Measurements from ENCODE around the gene BAIAP2. TPM values are rescaled to one million over a fixed set of nuclear protein-coding genes. Genes with fewer than 3 reads are reported as not detected.

BAIAP2 gene
- total RNA-seq, 1 experiment from 2014 or later, result 58.0 TPM

GRCh38 chr17:81148986-81149533, 114.1 kb downstream of the BAIAP2 start:
- Mint-ChIP-seq H3K4me3 (ENCODE audit: low read depth, unreplicated experiment) (no peak overlapping the region), H3K27me3 (ENCODE audit: unreplicated experiment) (peaks cover 79% of the 10 kb centered on the region), H3K4me1 (ENCODE audit: low read depth, unreplicated experiment) (no peaks in the 10 kb centered on the region), H3K27ac (ENCODE audit: unreplicated experiment) (no peak overlapping the region), H3K36me3 (ENCODE audit: insufficient read depth, unreplicated experiment) (no peaks in the 10 kb centered on the region), H3K9me3 (ENCODE audit: low read depth, unreplicated experiment) (no peaks in the 10 kb centered on the region)
- DNase-seq, result no peak
- no TSS peak for BruUV-seq (replicated peaks)
- intact Hi-C loops (cut with micrococcal nuclease; ENCODE audit: unreplicated experiment), result no loop called here
- CTCF ChIA-PET, result interaction anchor here (0.5 kb wide), 1 partner anchor 340 kb away, joined by 9 read pairs; no protein-coding TSS in a partner anchor
- TF ChIP-seq CTCF (IDR thresholded peaks at IDR 0.05; ENCODE audit: unreplicated experiment), result no peak

GRCh38 chr17:81150377-81151077, 115.6 kb downstream of the BAIAP2 start:
- Mint-ChIP-seq H3K27me3 (ENCODE audit: unreplicated experiment) (peaks cover 64% of the 10 kb centered on the region), H3K4me1 (ENCODE audit: low read depth, unreplicated experiment) (no peaks in the 10 kb centered on the region), H3K36me3 (ENCODE audit: insufficient read depth, unreplicated experiment) (no peaks in the 10 kb centered on the region), H3K9me3 (ENCODE audit: low read depth, unreplicated experiment) (no peaks in the 10 kb centered on the region), H3K27ac (ENCODE audit: unreplicated experiment) (no peak overlapping the region), H3K4me3 (ENCODE audit: low read depth, unreplicated experiment) (no peak overlapping the region)
- DNase-seq, result no peak
- CTCF ChIA-PET, result no interaction called here
- BruUV-seq (replicated peaks), result no TSS peak
- TF ChIP-seq CTCF (IDR thresholded peaks at IDR 0.05; ENCODE audit: unreplicated experiment), result no peak
- intact Hi-C loops (cut with micrococcal nuclease; ENCODE audit: unreplicated experiment), result no loop called here

- DNase-seq, result no peak
- Mint-ChIP-seq H3K4me1 (ENCODE audit: low read depth, unreplicated experiment) (no peaks in the 10 kb centered on the region), H3K4me3 (ENCODE audit: low read depth, unreplicated experiment) (no peak overlapping the region), H3K36me3 (ENCODE audit: insufficient read depth, unreplicated experiment) (no peaks in the 10 kb centered on the region), H3K9me3 (ENCODE audit: low read depth, unreplicated experiment) (no peaks in the 10 kb centered on the region), H3K27ac (ENCODE audit: unreplicated experiment) (no peak overlapping the region), H3K27me3 (ENCODE audit: unreplicated experiment) (peaks cover 63% of the 10 kb centered on the region)
- CTCF ChIA-PET, result no interaction called here
- intact Hi-C loops (cut with micrococcal nuclease; ENCODE audit: unreplicated experiment), result no loop called here
- no TSS peak for BruUV-seq (replicated peaks)
- TF ChIP-seq CTCF (IDR thresholded peaks at IDR 0.05; ENCODE audit: unreplicated experiment), result no peak
Measured at GRCh38 chr17:81151278-81151677, 116.3 kb downstream of the BAIAP2 start.

DNA sequence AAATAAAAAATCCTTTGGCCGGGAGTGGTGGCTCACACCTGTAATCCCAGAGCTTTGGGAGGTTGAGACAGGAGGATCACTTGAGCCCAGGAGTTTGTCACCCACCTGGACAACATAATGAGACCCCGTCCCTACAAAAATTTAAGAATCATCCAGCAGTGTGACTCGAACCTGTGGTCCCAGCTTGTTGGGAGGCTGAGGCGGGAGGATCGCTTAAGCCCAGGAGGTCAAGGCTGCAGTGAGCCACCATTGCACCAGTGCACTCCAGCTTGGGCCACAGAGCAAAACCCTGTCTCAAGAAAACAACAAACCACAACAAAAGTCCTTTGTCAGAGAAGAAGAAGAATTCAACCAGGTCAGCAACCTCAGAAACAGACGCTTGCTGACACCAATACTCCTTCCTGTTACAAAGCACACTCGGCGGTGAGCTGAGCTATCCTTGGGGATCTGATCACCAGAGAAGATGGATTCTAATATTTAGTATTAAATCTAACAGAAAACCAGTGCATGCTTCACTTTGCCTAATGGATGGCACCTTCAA, 117.4 kb downstream of the BAIAP2 start:
- Mint-ChIP-seq H3K4me1 (ENCODE audit: low read depth, unreplicated experiment) (no peaks in the 10 kb centered on the region), H3K36me3 (ENCODE audit: insufficient read depth, unreplicated experiment) (no peaks in the 10 kb centered on the region), H3K4me3 (ENCODE audit: low read depth, unreplicated experiment) (no peak overlapping the region), H3K27ac (ENCODE audit: unreplicated experiment) (no peak overlapping the region), H3K9me3 (ENCODE audit: low read depth, unreplicated experiment) (no peaks in the 10 kb centered on the region), H3K27me3 (ENCODE audit: unreplicated experiment) (peaks cover 67% of the 10 kb centered on the region)
- no TSS peak for BruUV-seq (replicated peaks)
- TF ChIP-seq CTCF (IDR thresholded peaks at IDR 0.05; ENCODE audit: unreplicated experiment), result no peak
- intact Hi-C loops (cut with micrococcal nuclease; ENCODE audit: unreplicated experiment), result no loop called here
- no peak for DNase-seq
- CTCF ChIA-PET, result no interaction called here
